Right lobe of liver (tissue), 4 donors: ENCODE measurements around the gene COMMD10.

Source experiments
- CTCF ChIP-seq, 4 donors: fragments of 200-600 bp in 3 of 4; fragments of 450-650 bp in 1 of 4; IDR thresholded peaks; one replicate each; pipeline versions ENCODE4 v1.5.1 to v1.8.0; 2016 to 2022; ENCODE audit warnings: antibody characterized with exemption in 4 of 4, mild to moderate bottlenecking in 2 of 4
- POLR2A ChIP-seq: fragments of 450-650 bp; IDR thresholded peaks from one replicate; pipeline ENCODE4 v1.6.1; 2017; ENCODE audit warnings: antibody characterized with exemption, mild to moderate bottlenecking
- donor health status: DM: no; HTN: no; CAD: no.
- donor health status: DM: no; HTN: no; CAD: no.
- donor health status: DM: no; HTN: yes; CAD: no.

- TF ChIP-seq POLR2A: no peak
- TF ChIP-seq CTCF (IDR thresholded peaks at IDR 0.05): peak in 3 of 4 donors; percentile 26 to 35 (median 29)
Measured at GRCh38 chr5:116272281-116272941, 187.6 kb downstream of the COMMD10 start.
